Measurements from ENCODE around the gene SNX27.
"Not testable (repeated sequence)": the region's sequence is repeated elsewhere in the genome, so short reads cannot be mapped to it uniquely, and the experiment has no call there.

The SNX27 gene

GRCh38 chr1:151590961-151591360 lies 20.9 kb upstream of the SNX27 start:
- Histone ChIP-seq H3K9me3 (no peaks in the 10 kb centered on the region), H3K27me3 (no peaks in the 10 kb centered on the region), H3K4me1 (peaks cover 0 to 7% (median 0%) of the 10 kb centered on the region in 4 donors), H3K27ac (no peak overlapping the region), H3K36me3 (no peaks in the 10 kb centered on the region), H3K4me3 (no peak overlapping the region)
- no peak for TF ChIP-seq CTCF (IDR thresholded peaks at IDR 0.05)
- no peak for DNase-seq
- intact Hi-C loops (cut with DNase I; ENCODE audit: low total_unique reads): loop anchor here (5.0 to 10.0 kb wide), 2 partner anchors 56 to 146 kb away; no protein-coding TSS in a partner anchor

GRCh38 chr1:151593730-151594129 lies 18.1 kb upstream of the SNX27 start:
- intact Hi-C loops (cut with DNase I; ENCODE audit: low total_unique reads): loop anchor here (5.0 to 10.0 kb wide), 2 partner anchors 59 to 144 kb away; no protein-coding TSS in a partner anchor
- H3K36me3 ChIP-seq: no peaks in the 10 kb centered on the region
- DNase-seq: no peak
- TF ChIP-seq CTCF (IDR thresholded peaks at IDR 0.05): no peak
- no peak overlapping the region for H3K27ac ChIP-seq
- no peaks in the 10 kb centered on the region for H3K9me3 ChIP-seq
- no peaks in the 10 kb centered on the region for H3K27me3 ChIP-seq
- H3K4me1 ChIP-seq: peaks cover 0 to 7% (median 0%) of the 10 kb centered on the region in 4 donors
- no peak overlapping the region for H3K4me3 ChIP-seq

GRCh38 chr1:151594143-151594625 lies 17.7 kb upstream of the SNX27 start:
- peak; percentile 59 to 83 for DNase-seq
- no peaks in the 10 kb centered on the region for H3K36me3 ChIP-seq
- TF ChIP-seq CTCF (IDR thresholded peaks at IDR 0.05): peak; percentile 82 to 84
- H3K9me3 ChIP-seq: no peaks in the 10 kb centered on the region
- H3K27ac ChIP-seq: no peak overlapping the region
- no peaks in the 10 kb centered on the region for H3K27me3 ChIP-seq
- intact Hi-C loops (cut with DNase I; ENCODE audit: low total_unique reads): loop anchor here (5.0 to 10.0 kb wide), 2 partner anchors 59 to 143 kb away; no protein-coding TSS in a partner anchor
- peaks cover 0 to 7% (median 0%) of the 10 kb centered on the region in 4 donors for H3K4me1 ChIP-seq
- H3K4me3 ChIP-seq: no peak overlapping the region

- intact Hi-C loops (cut with DNase I; ENCODE audit: low total_unique reads): loop anchor here (10.0 kb wide), 1 partner anchor 62 kb away; no protein-coding TSS in a partner anchor
- no peak for TF ChIP-seq CTCF (IDR thresholded peaks at IDR 0.05)
- Histone ChIP-seq H3K27me3 (no peaks in the 10 kb centered on the region), H3K4me3 (no peak overlapping the region), H3K36me3 (no peaks in the 10 kb centered on the region), H3K4me1 (peaks cover 0 to 7% (median 0%) of the 10 kb centered on the region in 4 donors), H3K27ac (no peak overlapping the region), H3K9me3 (no peaks in the 10 kb centered on the region)
- DNase-seq: no peak
Measured at GRCh38 chr1:151596166-151596953, 15.5 kb upstream of the SNX27 start.

GRCh38 chr1:151602550-151602949 lies 9.3 kb upstream of the SNX27 start:
- H3K4me3 ChIP-seq; H3K27ac ChIP-seq; H3K27me3 ChIP-seq; H3K9me3 ChIP-seq; DNase-seq; intact Hi-C loops (cut with DNase I; ENCODE audit: low total_unique reads); H3K4me1 ChIP-seq; H3K36me3 ChIP-seq: not testable (repeated sequence)

- no peak for DNase-seq
- peaks cover 0 to 7% of the 10 kb centered on the region in 2 donors for H3K27me3 ChIP-seq
- H3K9me3 ChIP-seq: no peaks in the 10 kb centered on the region
- H3K27ac ChIP-seq: no peak overlapping the region
- no peaks in the 10 kb centered on the region for H3K4me1 ChIP-seq
- H3K36me3 ChIP-seq: no peaks in the 10 kb centered on the region
- intact Hi-C loops (cut with DNase I; ENCODE audit: low total_unique reads): no loop called here
- no peak for TF ChIP-seq CTCF (IDR thresholded peaks at IDR 0.05)
- H3K4me3 ChIP-seq: no peak overlapping the region
Measured at GRCh38 chr1:151604291-151604690, 7.6 kb upstream of the SNX27 start.
